ENCODE results near the gene ODC1.

The ODC1 gene

DNA sequence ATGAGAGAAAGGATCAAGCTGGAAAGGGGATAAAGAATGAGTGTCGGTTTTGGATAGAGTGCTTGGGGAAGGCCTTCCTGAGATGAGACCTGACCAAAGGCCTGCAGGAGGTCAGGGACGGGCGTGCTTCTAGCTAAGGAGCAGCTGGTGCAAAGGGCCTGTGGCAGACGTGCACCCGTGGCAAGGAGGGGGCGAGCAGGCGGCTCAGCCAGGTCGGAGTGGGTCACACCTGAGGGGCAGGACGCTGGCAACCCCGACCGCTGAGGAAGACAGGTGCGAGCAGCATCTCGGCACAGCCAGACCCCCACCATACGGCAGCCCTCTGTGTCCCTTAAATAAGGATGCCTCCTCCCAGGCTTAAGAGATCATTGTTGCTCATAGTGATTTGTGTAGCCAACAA, 48.1 kb downstream of the ODC1 start:
- TF ChIP-seq, protein P1, sequence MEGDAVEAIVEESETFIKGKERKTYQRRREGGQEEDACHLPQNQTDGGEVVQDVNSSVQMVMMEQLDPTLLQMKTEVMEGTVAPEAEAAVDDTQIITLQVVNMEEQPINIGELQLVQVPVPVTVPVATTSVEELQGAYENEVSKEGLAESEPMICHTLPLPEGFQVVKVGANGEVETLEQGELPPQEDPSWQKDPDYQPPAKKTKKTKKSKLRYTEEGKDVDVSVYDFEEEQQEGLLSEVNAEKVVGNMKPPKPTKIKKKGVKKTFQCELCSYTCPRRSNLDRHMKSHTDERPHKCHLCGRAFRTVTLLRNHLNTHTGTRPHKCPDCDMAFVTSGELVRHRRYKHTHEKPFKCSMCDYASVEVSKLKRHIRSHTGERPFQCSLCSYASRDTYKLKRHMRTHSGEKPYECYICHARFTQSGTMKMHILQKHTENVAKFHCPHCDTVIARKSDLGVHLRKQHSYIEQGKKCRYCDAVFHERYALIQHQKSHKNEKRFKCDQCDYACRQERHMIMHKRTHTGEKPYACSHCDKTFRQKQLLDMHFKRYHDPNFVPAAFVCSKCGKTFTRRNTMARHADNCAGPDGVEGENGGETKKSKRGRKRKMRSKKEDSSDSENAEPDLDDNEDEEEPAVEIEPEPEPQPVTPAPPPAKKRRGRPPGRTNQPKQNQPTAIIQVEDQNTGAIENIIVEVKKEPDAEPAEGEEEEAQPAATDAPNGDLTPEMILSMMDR (IDR thresholded peaks at IDR 0.05; ENCODE audit: insufficient read depth, low read depth, low read length, missing control alignments), result no peak
- DNase-seq (ENCODE audit: low read depth), result no peak
- H3K4me3 ChIP-seq (ENCODE audit: low read length), result no peak overlapping the region

DNA sequence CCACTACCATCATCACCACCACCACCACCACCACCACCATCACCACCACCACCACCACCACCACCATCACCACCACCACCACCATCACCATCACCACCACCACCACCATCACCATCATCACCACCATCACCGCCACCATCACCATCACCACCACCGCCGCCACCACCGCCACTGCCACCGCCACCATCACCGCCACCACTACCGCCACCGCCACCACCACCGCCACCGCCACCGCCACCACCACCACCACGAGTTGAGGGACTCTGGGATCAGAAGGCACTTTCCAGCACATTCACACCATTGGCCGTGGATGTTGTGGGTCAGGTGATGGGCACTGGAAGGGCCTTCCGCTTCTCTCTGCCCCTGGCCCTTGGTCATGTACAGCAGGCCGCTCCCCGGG, 48.8 kb downstream of the ODC1 start:
- H3K4me3 ChIP-seq (ENCODE audit: low read length), result no peak overlapping the region
- DNase-seq (ENCODE audit: low read depth), result no peak
- TF ChIP-seq, protein P1 (IDR thresholded peaks at IDR 0.05; ENCODE audit: insufficient read depth, low read depth, low read length, missing control alignments), result no peak

DNA sequence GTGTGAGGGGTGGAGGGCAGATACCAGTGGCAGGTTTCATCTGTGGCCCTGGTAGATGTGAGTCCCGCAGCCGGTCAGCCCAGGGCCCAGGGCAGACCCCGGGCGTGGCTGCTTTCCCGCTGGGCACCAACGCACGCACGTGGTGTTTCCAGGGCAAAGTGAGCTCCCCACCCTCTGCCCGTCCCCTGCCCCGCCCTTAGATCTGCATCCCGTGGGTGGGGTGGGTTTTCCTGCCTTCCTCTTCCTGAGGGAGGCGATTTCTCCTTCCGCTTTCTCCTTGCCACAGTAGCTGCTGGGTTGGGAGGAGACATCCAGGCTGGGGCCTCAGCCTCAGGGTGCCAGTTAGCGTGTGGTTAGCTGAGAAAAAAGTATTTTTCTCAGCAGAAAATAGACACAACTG, 49.6 kb downstream of the ODC1 start:
- no peak for DNase-seq (ENCODE audit: low read depth)
- H3K4me3 ChIP-seq (ENCODE audit: low read length), result no peak overlapping the region
- TF ChIP-seq, protein P1 (IDR thresholded peaks at IDR 0.05; ENCODE audit: insufficient read depth, low read depth, low read length, missing control alignments), result no peak

DNA sequence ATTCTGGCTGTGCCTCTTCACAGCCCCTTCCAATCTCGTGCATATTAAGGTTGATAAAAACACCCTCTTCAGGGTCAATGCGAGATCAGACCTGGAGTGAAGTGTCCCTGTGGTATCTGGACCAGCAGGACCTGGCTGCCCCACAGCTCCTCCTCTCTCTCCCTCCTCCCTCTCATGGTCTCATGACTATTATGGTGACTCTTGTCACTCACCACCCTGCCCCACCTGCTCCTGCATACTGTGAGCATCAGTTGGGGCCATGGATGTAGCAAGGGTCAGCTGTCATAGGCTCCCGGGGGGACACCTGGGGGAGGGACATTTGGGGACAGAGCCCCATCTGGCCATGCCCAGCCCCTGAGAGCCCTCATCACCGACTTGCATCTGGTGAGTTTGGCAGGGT, 50.2 kb downstream of the ODC1 start:
- DNase-seq (ENCODE audit: low read depth), result no peak
- TF ChIP-seq, protein P1 (IDR thresholded peaks at IDR 0.05; ENCODE audit: insufficient read depth, low read depth, low read length, missing control alignments), result no peak
- no peak overlapping the region for H3K4me3 ChIP-seq (ENCODE audit: low read length)

DNA sequence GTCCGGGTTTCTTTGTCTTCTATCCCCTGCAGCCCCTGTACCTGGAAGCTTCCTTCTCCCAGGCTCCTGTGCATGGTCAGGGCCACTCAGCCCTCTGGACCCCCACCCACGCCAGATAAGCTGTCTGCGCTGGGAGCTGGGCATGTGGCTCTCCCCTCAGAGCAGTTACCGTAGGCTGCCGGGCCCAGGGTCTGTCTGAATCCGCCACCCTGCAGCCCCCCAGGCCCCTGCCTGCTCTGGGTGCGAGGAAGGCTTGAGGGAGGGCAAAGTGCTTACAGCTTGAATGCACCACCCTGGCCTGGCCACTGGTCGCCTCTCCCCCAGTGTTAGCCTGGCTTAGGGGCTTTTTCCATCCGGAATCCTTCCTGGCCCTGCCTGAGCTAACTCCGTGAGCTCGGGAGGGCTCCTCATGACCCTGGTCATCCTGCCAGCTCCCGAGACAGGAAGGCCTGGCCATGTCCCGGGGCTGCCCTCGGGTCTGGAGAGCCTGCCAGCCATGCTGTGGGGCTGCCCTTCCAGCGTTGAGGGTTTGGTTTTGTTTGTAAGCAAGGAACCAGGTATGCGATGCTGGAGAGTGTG, 50.7 kb downstream of the ODC1 start:
- no peak overlapping the region for H3K4me3 ChIP-seq (ENCODE audit: low read length)
- TF ChIP-seq, protein P1 (IDR thresholded peaks at IDR 0.05; ENCODE audit: insufficient read depth, low read depth, low read length, missing control alignments), result no peak
- DNase-seq (ENCODE audit: low read depth), result no peak

DNA sequence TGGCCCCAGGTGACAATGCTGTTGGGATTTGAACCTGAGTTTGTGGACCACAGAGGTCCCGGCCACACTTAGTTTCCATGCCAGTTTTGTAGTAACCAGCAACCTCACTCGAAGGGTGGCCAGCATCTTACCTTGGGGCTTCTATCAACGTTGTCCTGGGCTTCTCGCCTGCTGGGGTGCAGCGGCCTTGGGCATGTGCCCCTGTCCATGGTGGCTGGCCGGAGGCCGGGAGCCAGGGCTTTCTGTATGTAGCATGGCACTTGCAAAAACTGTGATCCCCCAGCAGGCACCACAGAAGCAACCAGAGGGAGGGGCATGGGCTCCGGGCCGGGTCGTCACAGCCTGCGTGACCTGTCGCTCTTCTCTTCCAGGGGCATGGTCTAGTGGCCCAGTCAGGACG, 51.7 kb downstream of the ODC1 start:
- no peak overlapping the region for H3K4me3 ChIP-seq (ENCODE audit: low read length)
- no peak for DNase-seq (ENCODE audit: low read depth)
- TF ChIP-seq, protein P1 (IDR thresholded peaks at IDR 0.05; ENCODE audit: insufficient read depth, low read depth, low read length, missing control alignments), result no peak

DNA sequence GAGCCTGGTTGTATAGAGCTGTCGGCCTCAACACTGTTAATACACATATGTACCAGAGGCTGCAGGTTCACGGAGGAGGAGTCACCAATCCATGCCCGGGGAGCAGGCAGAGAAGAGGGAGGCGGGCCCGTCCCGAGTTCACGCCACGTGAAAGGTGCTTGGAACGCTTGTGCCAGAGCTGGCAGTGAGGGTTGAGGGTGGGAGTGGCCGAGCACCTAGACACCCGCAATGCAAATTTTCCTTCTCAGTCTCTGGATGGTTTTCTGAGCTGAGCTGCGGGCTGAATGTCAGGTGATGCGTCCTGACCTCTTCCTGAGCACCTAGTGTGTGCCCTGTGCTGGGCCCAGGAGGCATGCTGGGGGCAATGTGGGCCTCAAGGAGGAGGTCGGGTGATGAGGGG, 52.2 kb downstream of the ODC1 start:
- no peak for DNase-seq (ENCODE audit: low read depth)
- H3K4me3 ChIP-seq (ENCODE audit: low read length), result no peak overlapping the region
- TF ChIP-seq, protein P1 (IDR thresholded peaks at IDR 0.05; ENCODE audit: insufficient read depth, low read depth, low read length, missing control alignments), result no peak
